Stimulated activated CD4-positive, alpha-beta T cell treated with anti-CD3 and anti-CD28 coated beads, Interleukin-2, amount 100 ng/mL, for 4 hours (primary cell): Measurements from ENCODE around the gene IQSEC2.

Source experiments
- DNase-seq: peaks from one replicate; pipeline ENCODE4 v3.0.0-alpha.2; 2020; ENCODE audit warnings: low read depth

The IQSEC2 gene

DNA sequence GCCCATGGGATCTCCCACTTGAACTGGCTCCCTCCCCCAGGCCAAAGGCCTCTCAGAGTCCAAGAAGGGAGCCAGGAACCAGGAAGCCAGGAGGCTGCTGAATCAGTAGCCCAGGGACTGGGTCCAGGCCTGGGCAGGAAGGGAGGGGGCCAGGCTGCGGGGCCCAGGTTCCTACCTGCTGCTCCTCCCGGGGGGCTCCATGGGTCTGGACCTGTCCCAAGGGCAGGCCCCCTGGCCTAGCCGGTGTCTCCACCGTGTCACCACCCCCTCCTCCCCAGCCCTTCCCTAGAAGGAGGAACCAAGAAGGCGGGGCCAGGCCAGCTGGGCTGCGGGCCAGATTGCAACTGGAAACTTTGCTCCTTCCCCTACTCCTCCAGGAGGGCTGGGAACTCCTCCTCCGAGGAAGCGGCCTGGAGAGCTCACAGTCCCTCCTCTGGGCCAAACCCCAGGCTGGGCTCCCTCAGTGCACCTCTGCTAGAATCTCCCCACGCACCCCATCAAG lies at the start of gene IQSEC2:
TSS of gene IQSEC2 (minus strand) at position 264 of the 502 bp plus-strand sequence.
- DNase-seq = no peak

DNA sequence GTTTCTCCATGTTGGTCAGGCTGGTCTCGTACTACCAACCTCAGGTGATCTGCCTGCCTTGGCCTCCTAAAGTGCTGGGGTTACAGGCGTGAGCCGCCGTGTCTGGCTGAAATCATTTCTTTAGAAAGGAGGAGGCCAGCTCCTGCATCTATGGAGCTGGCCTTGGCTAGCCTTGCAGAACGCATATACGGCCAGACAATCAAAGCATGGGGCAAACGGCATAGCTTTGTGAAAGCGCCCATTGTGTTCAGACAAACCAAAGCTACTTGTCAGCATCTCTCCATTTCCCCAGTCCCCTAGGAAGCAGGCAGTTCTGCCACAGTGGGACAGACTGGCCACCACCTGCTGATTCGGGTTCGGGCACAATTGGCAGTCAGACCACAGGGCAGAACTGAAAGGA lies 48.9 kb upstream of the IQSEC2 start:
- no peak for DNase-seq

DNA sequence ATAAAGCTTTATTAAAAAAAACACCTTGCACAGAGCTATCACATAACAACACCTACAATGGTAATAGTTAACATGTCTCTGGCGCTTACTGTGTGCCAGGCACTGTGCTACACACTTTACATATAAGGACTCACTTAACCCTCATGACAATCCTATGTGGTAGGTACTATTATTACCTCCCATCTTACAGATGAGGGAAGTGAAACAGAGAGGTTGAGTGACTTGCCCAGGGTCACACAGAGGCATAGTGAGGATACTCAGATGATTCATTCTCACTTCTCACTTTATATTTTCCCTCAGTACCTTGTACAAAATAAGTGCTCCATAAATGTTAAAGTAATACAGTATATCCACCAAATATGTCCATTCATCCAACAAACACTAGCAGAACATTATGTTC lies 43.4 kb upstream of the IQSEC2 start:
- no peak for DNase-seq

DNA sequence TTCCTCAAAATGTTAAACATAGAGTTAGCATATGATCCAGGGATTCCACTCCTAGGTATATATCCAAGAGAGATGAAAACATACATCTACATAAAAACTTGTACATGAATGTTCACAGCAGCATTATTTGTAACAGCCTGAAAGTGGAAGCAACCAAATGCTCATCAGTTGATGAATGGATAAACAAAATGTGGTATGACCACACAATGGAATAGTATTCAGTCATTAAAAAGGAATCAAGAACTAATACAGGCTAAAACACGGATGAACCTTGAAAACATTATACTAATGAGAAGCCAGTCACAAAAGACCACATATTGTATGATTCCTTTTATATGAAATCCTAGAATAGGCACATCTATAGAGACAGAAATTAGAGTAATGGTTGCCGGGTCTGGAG lies 42.7 kb upstream of the IQSEC2 start:
- no peak for DNase-seq

DNA sequence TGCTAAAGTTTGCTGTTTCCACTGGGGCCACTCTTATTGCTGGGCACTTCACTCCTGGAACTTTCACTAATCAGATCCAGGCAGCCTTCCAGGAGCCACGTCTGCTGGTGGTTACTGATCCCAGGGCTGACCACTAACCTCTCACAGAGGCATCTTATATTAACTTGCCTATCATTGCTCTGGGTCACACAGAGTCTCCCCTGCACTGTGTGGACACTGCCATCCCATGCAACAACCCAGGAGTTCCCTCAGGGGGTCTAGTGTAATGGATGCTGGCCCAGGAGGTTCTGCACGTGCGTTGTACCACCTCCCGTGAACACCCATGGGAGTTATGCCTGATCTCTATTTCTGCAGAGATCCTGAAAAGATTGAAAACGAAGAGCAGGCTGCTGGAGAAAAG lies 41.8 kb upstream of the IQSEC2 start:
- DNase-seq = no peak

DNA sequence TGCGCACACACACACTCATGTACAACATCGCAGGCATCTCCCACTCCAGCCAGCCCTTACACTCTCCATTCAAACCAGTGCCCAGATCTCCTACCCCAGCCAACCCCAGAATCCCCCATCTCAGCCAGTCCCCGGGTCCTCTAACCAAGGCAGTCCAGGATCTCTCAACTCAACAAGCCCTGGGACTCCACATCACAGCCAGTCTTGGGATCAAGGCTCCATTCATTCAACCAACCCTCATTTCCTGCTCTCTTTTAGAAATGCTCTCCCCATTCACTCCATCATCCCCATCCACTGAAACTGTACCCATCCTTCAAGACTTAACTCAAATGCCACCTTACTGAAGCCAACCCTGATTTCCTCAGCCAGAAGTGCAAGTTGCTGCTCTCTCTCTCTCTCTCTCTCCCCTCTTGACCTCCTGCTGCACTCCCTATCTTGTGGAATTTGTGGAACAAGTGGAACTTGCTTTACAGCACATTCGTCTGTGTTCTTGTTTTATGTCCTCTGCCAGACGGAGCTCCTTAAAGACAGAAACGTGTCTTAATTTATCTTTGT lies 40.6 kb upstream of the IQSEC2 start:
- no peak for DNase-seq

DNA sequence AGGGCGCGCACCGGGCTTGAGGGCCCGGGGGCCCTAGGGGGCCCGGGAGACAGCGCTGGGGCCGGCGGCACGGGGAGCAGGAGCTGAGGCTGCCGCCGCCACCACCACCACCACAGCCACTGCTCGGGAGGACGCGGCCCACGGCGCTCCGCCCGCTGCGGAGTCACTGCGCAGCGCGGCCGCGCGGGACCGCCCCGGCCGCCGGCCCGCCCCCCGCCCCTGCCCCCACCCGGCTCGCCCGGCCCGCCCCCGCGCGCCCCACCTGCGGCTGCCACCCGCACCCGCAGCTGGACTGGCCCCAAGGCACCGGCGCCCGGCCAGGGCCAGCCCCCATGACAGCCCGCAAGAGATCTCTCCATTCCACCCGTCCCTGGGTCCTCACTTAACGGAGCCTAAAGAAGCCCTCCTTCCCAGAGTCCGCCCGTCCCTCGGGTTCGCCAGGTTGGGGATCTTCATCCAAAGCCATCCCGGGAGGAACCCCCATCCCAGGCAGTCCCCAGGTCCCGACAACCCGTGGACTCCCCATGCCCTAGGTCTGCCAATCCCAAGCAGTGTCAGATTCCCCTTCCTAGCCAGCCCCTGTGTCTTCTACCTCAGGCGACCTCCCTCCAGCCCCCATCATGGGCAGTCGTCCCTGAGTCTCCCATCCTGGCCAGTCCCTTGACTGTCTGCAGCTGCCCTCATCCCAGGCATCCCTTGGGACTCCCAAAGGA lies 40.0 kb upstream of the IQSEC2 start:
- DNase-seq = no peak

DNA sequence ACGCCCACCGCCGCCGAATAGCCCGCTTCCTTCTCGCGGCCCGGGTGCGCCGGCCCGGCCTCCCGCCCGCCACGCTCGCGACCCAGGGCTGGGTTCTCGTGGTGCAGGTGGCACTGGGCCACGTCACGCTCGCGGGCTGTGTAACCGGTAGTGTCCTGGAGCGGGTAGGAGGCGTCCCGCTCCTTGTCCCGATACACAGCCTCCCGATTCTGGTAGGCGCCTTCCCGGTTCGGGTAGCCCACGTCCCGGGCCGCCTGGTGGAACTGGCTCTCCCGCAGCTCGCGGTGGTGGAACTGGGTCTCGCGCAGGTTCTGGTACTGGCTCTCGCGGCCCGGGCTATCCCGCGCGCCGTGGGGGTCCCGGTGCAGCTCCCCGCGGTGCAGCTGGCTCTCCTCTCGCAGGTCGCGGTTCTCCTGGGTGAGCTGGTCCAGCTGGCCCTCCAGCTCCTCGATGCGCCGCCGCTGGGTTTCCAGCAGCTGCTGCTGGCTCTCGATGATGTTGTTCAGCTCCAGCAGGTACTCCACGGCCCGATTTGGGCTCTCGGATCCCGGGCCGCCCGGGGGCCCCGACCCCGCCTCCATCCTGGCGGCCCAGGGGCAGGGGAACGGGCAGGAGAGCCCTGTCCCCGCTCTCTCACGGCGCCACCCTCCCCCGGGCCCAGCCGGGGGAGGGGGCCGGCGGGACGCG lies 39.3 kb upstream of the IQSEC2 start:
- no peak for DNase-seq

DNA sequence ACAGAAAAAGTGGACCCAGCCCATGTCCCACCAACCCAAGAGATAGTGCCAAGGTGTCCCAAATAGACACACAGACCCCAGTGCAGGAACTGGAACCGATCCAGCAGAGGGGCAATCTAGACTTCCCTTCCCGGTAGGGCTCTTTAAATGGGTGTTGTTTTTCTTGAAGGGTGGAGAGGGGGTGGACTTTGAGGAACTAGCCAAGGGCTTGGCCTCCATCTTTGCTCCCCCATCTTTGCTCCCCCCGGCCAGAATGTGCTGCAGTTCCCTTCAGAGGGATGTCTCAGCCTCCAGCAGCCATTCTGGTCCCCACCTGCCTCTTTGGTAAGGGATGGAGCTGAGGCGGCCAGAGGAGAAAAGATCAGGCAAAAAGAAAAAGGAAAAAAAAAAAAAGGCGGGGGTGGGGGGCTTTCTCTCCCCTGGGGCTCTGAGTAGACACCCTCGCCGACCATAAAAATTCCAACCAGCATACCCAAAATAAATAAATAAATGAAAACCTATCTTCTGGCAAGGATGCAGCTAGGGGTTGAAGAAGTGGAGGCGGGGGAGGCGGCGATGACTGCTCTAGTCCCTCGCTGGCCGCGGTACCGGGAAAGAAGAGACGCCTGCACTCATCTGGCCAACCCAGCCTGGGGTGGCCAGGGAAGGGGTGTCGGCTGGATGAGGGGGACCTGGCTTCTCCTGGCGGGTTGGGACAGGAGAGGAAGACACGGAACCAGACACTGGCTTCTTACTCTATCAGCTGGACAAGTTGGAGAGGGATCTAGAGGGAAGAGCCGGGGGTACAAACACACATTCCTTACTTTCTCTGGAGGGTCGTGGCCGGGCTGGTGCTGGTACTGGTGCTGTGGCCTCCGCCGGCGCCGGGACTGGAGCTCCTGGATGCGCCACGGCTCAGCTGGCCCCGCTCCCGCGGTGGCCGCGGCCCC lies 38.5 kb upstream of the IQSEC2 start:
- DNase-seq = no peak

DNA sequence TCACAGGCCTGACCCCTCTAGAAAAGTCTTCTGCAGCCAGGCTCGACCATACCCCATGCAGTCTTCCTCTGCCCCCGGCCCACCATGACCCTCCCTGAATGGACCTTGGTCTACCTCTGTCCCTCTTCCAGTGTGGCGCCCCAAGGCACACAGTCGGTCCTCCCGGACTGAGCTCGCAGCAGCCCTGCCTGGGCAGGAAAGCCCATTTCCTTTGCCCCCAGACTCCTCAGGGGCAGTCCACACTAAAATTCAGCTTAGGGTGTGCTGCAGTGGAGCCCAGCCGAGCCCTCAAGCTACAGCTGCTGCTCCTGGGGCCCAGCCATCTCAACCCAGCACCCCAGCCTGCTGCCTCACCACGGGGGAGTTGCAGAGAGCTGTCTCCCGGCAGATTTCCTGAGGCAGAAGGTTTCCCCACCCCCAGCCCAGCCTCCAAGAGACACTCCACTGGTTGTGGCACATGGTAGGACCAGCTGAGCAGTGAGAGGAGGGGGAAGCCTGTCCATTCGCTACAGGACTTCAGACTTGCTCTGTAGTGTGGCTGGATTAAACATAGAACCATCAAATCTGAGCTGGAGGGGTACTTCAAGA lies 37.5 kb upstream of the IQSEC2 start:
- no peak for DNase-seq

DNA sequence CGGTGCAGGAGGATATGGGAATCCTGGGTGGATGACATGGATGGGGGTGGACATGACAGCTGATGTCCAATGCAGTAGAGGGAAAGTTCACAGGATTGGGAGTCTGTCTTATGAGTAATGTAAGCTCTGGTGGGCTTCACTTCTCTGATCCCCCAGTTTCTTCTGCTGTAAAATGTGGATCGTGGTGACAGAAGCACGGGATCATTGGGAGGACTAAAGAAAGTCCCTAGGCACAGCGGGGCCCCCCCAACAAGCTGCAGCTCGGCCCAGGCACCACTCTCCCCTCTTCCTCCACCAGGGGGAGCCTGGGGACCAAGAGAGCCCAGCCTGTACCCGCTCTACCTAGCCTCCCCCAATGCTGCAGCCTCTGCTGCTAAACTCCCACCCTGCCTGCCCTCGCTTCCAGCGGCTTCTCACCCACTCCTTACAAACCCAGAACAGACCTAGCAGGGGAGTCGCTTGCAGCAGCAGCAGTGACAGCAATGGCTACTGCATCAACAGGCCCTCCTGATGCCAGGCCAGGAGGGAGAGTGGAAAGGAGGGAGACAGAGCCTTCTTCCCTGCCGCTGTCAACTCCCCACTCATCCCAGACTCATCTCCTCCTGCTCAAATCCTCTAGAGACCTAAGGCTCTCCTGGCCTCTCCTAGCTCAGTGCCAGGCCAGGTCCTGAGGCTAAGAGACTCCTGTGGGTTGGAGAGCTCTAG lies 36.1 kb upstream of the IQSEC2 start:
- DNase-seq = peak; percentile 51

DNA sequence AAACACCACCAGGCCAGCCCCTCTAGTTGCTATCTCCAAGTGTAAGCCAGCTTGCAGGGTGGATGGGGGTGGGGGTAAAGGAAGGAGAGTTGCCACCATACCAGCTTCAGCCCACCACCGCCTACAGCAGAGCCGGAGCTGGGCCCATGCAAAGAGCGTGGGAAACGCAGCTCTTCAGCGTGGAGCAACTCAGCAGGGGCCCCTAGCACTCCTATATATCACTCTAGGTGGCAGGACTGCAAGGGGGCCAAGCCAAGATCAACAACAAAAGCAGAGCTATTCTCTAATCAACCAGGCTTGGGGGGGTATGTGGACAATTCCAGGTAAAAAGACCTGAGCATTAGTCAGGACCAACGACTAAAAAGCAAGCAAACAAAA lies 35.5 kb upstream of the IQSEC2 start:
- DNase-seq = no peak

DNA sequence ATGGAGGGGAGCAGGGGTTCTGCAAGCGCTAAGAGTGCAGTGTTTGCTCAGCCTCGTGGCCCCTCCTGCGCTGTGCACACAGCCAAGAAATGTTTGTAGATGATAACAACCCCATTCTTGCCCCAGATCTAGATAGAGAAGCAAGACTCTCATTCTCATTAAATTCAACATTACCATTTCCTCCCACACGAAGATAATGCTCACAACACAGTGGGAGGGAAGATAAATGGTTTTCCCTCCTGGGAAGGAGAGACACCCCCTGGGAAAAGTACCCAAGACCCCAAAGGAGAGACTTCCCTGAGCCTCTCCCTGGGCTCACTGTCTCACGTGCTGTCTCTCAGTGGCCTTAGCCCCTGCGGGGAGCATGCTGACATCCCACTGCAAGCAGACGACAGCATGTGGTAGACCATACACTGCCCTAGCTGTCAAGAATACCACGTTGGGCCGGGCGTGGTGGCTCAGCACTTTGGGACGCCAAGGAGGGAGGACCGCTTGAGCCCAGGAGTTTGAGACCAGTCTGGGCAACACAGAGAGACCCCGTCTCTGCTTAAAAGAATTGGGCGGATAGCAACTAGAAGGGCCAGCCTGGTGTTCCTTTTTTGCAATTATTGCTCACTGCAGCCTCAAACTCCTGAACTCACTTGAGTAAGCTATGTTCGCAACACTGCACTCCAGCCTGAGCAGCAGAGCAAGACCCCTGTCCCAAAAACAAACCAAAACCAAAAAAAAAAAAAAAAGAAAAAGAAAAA lies 34.9 kb upstream of the IQSEC2 start:
- DNase-seq = no peak

DNA sequence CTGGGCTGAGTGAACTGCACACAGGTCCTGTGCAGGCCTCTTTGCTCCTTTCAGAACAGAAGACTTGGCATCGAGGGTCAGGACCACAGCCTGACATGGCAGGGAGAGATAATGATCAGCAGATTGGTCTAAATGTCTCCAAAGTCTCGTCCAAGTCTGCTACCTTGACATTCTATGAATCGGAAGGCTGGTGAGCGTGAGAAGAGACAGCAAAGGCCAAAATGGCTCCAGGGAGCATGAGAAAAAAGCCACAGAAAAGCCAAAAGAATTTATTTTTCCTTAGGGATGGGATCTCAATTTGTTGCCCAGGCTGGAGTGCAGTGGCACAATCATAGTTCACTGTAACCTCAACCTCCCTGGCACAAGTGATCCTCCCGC lies 32.3 kb upstream of the IQSEC2 start:
- no peak for DNase-seq

DNA sequence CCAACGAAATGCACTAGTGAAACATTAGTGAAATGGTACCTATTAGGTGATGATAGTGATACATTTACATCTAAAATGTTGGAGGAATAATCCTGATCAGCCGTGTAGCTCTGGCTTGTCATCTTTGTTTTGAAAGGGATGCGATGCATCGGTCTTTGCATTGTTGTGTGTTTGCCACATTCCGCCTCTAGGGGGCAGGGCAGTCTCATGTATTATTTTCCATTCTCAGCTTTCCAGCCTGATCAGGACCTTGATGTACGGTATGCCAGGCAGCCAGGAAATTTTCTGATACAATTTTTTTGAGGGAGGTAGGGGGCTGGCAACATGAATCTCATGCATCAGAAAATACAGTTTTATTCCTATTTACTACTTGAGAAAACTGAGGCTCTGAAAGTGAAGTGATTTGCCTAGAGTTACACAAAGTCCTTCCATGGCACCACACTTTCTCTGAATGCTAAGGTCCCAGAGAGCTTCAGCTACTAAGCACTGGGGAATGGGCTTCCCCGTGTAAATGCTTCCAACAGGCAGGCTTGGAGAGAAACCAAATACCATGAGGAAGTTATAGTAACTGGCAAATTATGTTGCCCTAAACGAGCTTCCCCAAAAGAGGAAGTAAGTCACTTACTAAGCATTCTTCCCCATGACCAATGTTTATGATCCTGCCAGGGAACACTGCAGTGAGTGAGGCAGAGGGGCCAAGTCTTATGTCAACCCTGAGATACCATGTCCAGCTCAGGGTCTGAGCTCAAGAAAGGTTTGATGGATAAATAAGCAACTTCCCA lies 31.8 kb upstream of the IQSEC2 start:
- DNase-seq = peak; percentile 38

DNA sequence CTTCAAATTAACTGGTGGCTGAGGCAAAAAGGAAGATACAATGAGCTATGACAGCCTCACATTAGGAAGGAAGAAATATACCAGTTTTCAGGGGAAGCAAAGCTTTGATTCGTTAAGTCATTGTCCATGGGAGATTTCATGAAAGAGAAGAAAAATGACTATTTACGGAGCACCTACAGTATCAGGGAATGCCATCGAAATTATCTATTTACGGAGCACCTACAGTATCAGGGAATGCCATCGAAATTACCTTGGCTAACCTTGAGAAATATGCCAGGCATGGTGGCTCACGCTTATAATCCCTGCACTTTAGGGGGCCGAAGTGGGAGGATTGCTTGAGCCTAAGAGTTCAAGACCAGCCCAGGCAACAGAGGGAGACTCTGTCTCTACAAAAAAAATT lies 28.5 kb upstream of the IQSEC2 start:
- DNase-seq = no peak

DNA sequence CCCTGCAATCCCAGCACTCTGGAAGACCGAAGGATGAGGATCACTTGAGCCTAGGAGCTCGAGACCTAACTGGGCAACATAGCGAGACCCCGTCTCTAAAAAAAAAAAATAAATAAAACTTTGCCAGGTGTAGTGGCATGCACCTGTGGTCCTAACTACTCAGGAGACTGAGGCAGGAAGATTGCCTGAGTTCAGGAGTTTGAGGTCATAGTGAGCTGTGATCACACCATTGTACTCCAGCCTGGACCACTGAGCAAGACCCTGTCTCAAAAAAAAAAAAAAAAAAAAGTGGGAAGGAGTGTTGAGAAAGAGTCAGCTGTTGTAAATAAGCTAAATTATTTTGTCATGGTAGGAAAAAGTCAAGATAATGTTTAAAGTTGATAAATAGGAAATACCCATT lies 27.5 kb upstream of the IQSEC2 start:
- DNase-seq = no peak

DNA sequence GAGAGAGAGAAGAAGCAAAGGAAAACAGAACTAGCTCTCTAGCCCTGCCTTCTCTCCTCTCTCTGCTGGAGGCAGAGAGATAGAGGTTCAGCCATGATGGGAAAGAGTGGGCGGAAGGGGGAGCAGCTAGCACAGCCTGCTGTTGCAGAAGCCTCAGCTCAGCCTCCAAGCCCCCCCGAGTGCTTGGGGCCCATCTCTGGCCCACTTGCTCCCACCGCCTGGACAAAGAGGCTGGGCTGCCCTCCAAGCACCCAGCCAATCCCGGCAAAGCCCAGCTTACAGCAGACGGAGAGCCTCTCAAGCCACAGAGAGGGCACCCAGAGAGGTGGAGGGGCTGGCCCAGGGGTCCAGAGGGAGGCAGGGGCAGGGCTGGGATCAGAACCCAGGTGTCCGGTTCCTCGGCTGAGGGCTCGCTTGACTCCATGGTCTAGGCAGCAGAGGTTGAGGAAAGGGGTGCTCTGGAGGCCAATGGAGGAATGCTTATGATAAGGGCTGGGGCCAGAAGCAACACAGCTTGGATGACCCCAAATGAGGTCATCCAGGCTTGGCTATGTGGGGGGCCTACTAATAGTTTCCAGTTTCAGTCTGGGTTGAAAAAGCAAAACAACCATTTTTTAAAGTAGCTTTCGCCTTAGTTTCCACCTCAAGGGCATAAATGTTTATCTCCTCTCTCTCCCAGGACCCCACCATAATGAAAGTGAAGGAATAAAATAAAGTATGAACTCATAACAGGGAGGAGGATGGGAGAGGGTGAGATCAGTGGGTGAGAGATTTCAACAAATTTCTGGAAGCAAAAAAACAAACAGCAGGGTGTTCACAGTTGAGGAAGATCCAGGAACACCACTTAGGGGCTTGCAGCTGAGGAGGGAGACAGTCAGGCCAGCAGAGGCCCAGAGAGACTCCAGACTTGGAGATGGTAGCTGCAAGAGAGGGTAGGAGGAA lies 24.9 kb upstream of the IQSEC2 start:
- no peak for DNase-seq
